H9 (cell line): ENCODE measurements around the gene ECD. TPM values are rescaled to one million over a fixed set of nuclear protein-coding genes. Genes with fewer than 3 reads are reported as not detected.

Source experiments
- DNase-seq: peaks from one replicate; pipeline ENCODE4 v3.0.0-alpha.2; 2017
- H2AFZ ChIP-seq: one replicate; pipeline ENCODE4 v1.6.1; 2013; ENCODE audit warnings: mild to moderate bottlenecking, low read length, control low read depth, moderate library complexity
- H2AK5ac ChIP-seq: 2 replicates; pipeline ENCODE4 v1.6.1; 2013; ENCODE audit warnings: low read length, control low read depth, mixed read lengths; ENCODE audit not compliant: insufficient read length
- H2BK120ac ChIP-seq: one replicate; pipeline ENCODE4 v1.6.1; 2013; ENCODE audit warnings: low read depth, mild to moderate bottlenecking, low read length, control low read depth, inconsistent platforms; ENCODE audit not compliant: poor library complexity, severe bottlenecking
- H2BK12ac ChIP-seq: 2 replicates; pipeline ENCODE4 v1.6.1; 2013; ENCODE audit warnings: low read length, control low read depth, mixed read lengths, low read depth; ENCODE audit not compliant: insufficient read length
- H2BK15ac ChIP-seq: 2 replicates; pipeline ENCODE4 v1.6.1; 2013; ENCODE audit warnings: low read depth, low read length, control low read depth
- H2BK20ac ChIP-seq: one replicate; pipeline ENCODE4 v1.6.1; 2013; ENCODE audit warnings: low read depth, mild to moderate bottlenecking, low read length, control low read depth, inconsistent platforms; ENCODE audit not compliant: poor library complexity, severe bottlenecking
- H2BK5ac ChIP-seq: 2 replicates; pipeline ENCODE4 v1.6.1; 2013; ENCODE audit warnings: low read length, control low read depth, mixed read lengths; ENCODE audit not compliant: insufficient read length
- H3K14ac ChIP-seq: 2 replicates; pipeline ENCODE4 v1.6.1; 2013; ENCODE audit warnings: low read length, control low read depth; ENCODE audit not compliant: insufficient read depth
- H3K18ac ChIP-seq: 2 replicates; pipeline ENCODE4 v1.6.1; 2013; ENCODE audit warnings: low read depth, mild to moderate bottlenecking, mixed read lengths, low read length, control low read depth; ENCODE audit not compliant: insufficient read length
- H3K23ac ChIP-seq: 2 replicates; pipeline ENCODE4 v1.6.1; 2013; ENCODE audit warnings: low read length, control low read depth, mixed read lengths, low read depth; ENCODE audit not compliant: insufficient read length
- H3K23me2 ChIP-seq: 2 replicates; pipeline ENCODE4 v1.6.1; 2013; ENCODE audit warnings: low read depth, mild to moderate bottlenecking, mixed read lengths, low read length, control low read depth; ENCODE audit not compliant: insufficient read length, poor library complexity, severe bottlenecking
- H3K27ac ChIP-seq: 2 replicates; pipeline ENCODE4 v1.5.1; 2013; ENCODE audit warnings: low read length, control low read depth, mixed read lengths, low read depth; ENCODE audit not compliant: insufficient read length
- H3K27me3 ChIP-seq: 2 replicates; pipeline ENCODE4 v1.6.1; 2013; ENCODE audit warnings: low read length, control low read depth, inconsistent platforms; ENCODE audit not compliant: insufficient read depth
- H3K4ac ChIP-seq: 2 replicates; pipeline ENCODE4 v1.6.1; 2013; ENCODE audit warnings: low read depth, mild to moderate bottlenecking, control low read depth, inconsistent platforms, low read length, moderate library complexity
- H3K4me1 ChIP-seq: 2 replicates; pipeline ENCODE4 v1.6.1; 2013; ENCODE audit warnings: low read length, control low read depth, inconsistent platforms; ENCODE audit not compliant: insufficient read depth
- H3K4me2 ChIP-seq: 2 replicates; pipeline ENCODE4 v1.6.1; 2013; ENCODE audit warnings: low read length, control low read depth, mixed read lengths; ENCODE audit not compliant: insufficient read length, insufficient read depth
- H3K56ac ChIP-seq: 2 replicates; pipeline ENCODE4 v1.6.1; 2013; ENCODE audit warnings: low read depth, mild to moderate bottlenecking, mixed read lengths, low read length, control low read depth; ENCODE audit not compliant: insufficient read length
- H3K79me1 ChIP-seq: 2 replicates; pipeline ENCODE4 v1.6.1; 2013; ENCODE audit warnings: low read depth, mild to moderate bottlenecking, moderate library complexity, low read length, control low read depth, inconsistent platforms; ENCODE audit not compliant: insufficient read depth, poor library complexity, severe bottlenecking
- H3K79me2 ChIP-seq: 2 replicates; pipeline ENCODE4 v1.6.1; 2013; ENCODE audit warnings: low read length, control low read depth, inconsistent platforms; ENCODE audit not compliant: insufficient read depth
- H3K9ac ChIP-seq: 2 replicates; pipeline ENCODE4 v1.6.1; 2013; ENCODE audit warnings: low read length, control low read depth, mixed read lengths; ENCODE audit not compliant: insufficient read length; ENCODE audit errors: extremely low read depth
- H3K9me3 ChIP-seq: one replicate; pipeline ENCODE4 v1.6.1; 2013; ENCODE audit warnings: low read depth, low read length, inconsistent platforms; ENCODE audit not compliant: control insufficient read depth
- H3T11ph ChIP-seq: one replicate; pipeline ENCODE4 v1.6.1; 2013; ENCODE audit warnings: mild to moderate bottlenecking, low read length, control low read depth, inconsistent platforms
- H4K20me1 ChIP-seq: one replicate; pipeline ENCODE4 v1.6.1; 2013; ENCODE audit not compliant: control insufficient read depth, insufficient read length, insufficient read depth
- H4K5ac ChIP-seq: 2 replicates; pipeline ENCODE4 v1.6.1; 2013; ENCODE audit warnings: low read depth, mild to moderate bottlenecking, mixed read lengths, low read length, control low read depth; ENCODE audit not compliant: insufficient read length
- H4K8ac ChIP-seq: replicated peaks from 2 replicates; pipeline ENCODE4 v1.6.1; 2013; ENCODE audit warnings: low read length, control low read depth, mixed read lengths, low read depth; ENCODE audit not compliant: insufficient read length
- H4K91ac ChIP-seq: 2 replicates; pipeline ENCODE4 v1.6.1; 2013; ENCODE audit warnings: low read depth, mild to moderate bottlenecking, moderate library complexity, mixed read lengths, low read length, control low read depth; ENCODE audit not compliant: insufficient read length
- H3K27ac Mint-ChIP-seq, 3 experiments: 2 replicates in 2 of 3; 3 replicates in 1 of 3; pipeline ENCODE4 v1.8.0; 2020 to 2021; ENCODE audit warnings: mixed read lengths in 3 of 3, mild to moderate bottlenecking in 1 of 3, moderate library complexity in 1 of 3
- H3K27me3 Mint-ChIP-seq: 2 replicates; pipeline ENCODE4 v1.8.0; 2021; ENCODE audit warnings: low read depth, mild to moderate bottlenecking, moderate library complexity, mixed read lengths
- H3K36me3 Mint-ChIP-seq, 3 experiments: 2 replicates in 2 of 3; 3 replicates in 1 of 3; pipeline ENCODE4 v1.8.0; 2020 to 2021; ENCODE audit warnings: low read depth in 3 of 3, mixed read lengths in 3 of 3; ENCODE audit not compliant: insufficient read depth in 1 of 3
- H3K4me1 Mint-ChIP-seq, 2 experiments: 2 replicates each; pipeline ENCODE4 v1.8.0; 2020; ENCODE audit warnings: mixed read lengths in 2 of 2
- H3K4me3 Mint-ChIP-seq, 2 experiments: 2 replicates in 1 of 2; 3 replicates in 1 of 2; pipeline ENCODE4 v1.8.0; 2020 to 2021; ENCODE audit warnings: mild to moderate bottlenecking in 2 of 2, mixed read lengths in 2 of 2, moderate library complexity in 1 of 2
- H3K9me3 Mint-ChIP-seq, 2 experiments: 2 replicates in 1 of 2; 3 replicates in 1 of 2; pipeline ENCODE4 v1.8.0; 2020; ENCODE audit warnings: mild to moderate bottlenecking in 2 of 2, mixed read lengths in 2 of 2, moderate library complexity in 1 of 2
- WGBS: extraction: QIAGEN DNeasy Blood & Tissue Kit; methylation state at CpG from one replicate; pipeline ENCODE4 v1.1.7; 2013; ENCODE audit warnings: missing lambda C conversion rate, low lambda C conversion rate, mixed read lengths; ENCODE audit not compliant: insufficient read length; ENCODE audit errors: extremely low coverage; 5-methylcytosine and 5-hydroxymethylcytosine counted together
- total RNA-seq: library from RNA; stranded (reverse); gene quantifications from 2 replicates; pipeline ENCODE4 v1.2.1, GENCODE V29; 2021
- TF ChIP-seq, protein P1 (sequence below): fragments of 200-600 bp; sonication (generic); conservative IDR thresholded peaks from 3 replicates; pipeline ENCODE4 v1.8.0; 2021; ENCODE audit warnings: antibody characterized with exemption, mild to moderate bottlenecking

ECD gene
- total RNA-seq, 1 experiment from 2014 or later, result 41.6 TPM

GRCh38 chr10:73159038-73159648, 8.7 kb downstream of the ECD start:
- no peaks in the 10 kb centered on the region for H3K27me3 ChIP-seq
- Mint-ChIP-seq H3K36me3 (peaks cover 24 to 53% (median 37%) of the 10 kb centered on the region in 3 experiments; a peak in 6 of 7 replicates), H3K27ac (no peak overlapping the region), H3K27me3 (no peaks in the 10 kb centered on the region), H3K4me1 (no peaks in the 10 kb centered on the region), H3K4me3 (no peak overlapping the region), H3K9me3 (no peaks in the 10 kb centered on the region)
- H2AK5ac ChIP-seq, result no peak overlapping the region
- no peak overlapping the region for H3K4ac ChIP-seq
- no peak overlapping the region for H3K27ac ChIP-seq
- no peaks in the 10 kb centered on the region for H3K23me2 ChIP-seq
- no peaks in the 10 kb centered on the region for H4K20me1 ChIP-seq
- H2BK12ac ChIP-seq, result no peak overlapping the region
- H3K79me1 ChIP-seq, result no peaks in the 10 kb centered on the region
- no peak overlapping the region for H3K14ac ChIP-seq
- no peak overlapping the region for H2AFZ ChIP-seq
- no peak overlapping the region for H2BK15ac ChIP-seq
- no peak overlapping the region for H3K56ac ChIP-seq
- no peak overlapping the region for H3T11ph ChIP-seq
- H4K8ac ChIP-seq, result no peak overlapping the region
- H3K4me2 ChIP-seq, result no peak overlapping the region
- peak; percentile 30 for DNase-seq
- H3K9me3 ChIP-seq, result no peaks in the 10 kb centered on the region
- no peak overlapping the region for H3K18ac ChIP-seq
- no CpG with 5 or more reads among the region's 5 CpGs for WGBS
- no peak overlapping the region for H2BK120ac ChIP-seq
- H4K91ac ChIP-seq, result no peak overlapping the region
- H3K79me2 ChIP-seq, result no peaks in the 10 kb centered on the region
- no peak overlapping the region for H3K23ac ChIP-seq
- no peak overlapping the region for H4K5ac ChIP-seq
- H3K4me1 ChIP-seq, result no peaks in the 10 kb centered on the region
- TF ChIP-seq, protein P1, sequence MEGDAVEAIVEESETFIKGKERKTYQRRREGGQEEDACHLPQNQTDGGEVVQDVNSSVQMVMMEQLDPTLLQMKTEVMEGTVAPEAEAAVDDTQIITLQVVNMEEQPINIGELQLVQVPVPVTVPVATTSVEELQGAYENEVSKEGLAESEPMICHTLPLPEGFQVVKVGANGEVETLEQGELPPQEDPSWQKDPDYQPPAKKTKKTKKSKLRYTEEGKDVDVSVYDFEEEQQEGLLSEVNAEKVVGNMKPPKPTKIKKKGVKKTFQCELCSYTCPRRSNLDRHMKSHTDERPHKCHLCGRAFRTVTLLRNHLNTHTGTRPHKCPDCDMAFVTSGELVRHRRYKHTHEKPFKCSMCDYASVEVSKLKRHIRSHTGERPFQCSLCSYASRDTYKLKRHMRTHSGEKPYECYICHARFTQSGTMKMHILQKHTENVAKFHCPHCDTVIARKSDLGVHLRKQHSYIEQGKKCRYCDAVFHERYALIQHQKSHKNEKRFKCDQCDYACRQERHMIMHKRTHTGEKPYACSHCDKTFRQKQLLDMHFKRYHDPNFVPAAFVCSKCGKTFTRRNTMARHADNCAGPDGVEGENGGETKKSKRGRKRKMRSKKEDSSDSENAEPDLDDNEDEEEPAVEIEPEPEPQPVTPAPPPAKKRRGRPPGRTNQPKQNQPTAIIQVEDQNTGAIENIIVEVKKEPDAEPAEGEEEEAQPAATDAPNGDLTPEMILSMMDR, result peak; percentile 88
- no peak overlapping the region for H3K9ac ChIP-seq
- H2BK20ac ChIP-seq, result no peak overlapping the region
- no peak overlapping the region for H2BK5ac ChIP-seq
